Adrenal gland (tissue), 5 donors: ENCODE measurements around the gene CRIP3.

Source experiments
- POLR2A ChIP-seq, 2 donors: fragments of 450-650 bp; IDR thresholded peaks; one replicate each; pipeline ENCODE4 v1.6.1; 2017; ENCODE audit warnings: antibody characterized with exemption in 2 of 2, mild to moderate bottlenecking in 2 of 2, moderate library complexity in 1 of 2
- TF ChIP-seq, protein P1 (sequence below), 6 experiments: fragments of 450-650 bp in 4 of 6; fragments of 200-600 bp in 2 of 6; sonication (generic) in 1 of 6; IDR thresholded peaks; 1 replicate in 5 of 6; 2 replicates in 1 of 6; pipeline versions ENCODE4 v1.5.1 to v1.8.0; 2016 to 2021; ENCODE audit warnings: antibody characterized with exemption in 6 of 6, mild to moderate bottlenecking in 2 of 6, moderate library complexity in 1 of 6
- donor health status: DM: no; HTN: no; CAD: no.

DNA sequence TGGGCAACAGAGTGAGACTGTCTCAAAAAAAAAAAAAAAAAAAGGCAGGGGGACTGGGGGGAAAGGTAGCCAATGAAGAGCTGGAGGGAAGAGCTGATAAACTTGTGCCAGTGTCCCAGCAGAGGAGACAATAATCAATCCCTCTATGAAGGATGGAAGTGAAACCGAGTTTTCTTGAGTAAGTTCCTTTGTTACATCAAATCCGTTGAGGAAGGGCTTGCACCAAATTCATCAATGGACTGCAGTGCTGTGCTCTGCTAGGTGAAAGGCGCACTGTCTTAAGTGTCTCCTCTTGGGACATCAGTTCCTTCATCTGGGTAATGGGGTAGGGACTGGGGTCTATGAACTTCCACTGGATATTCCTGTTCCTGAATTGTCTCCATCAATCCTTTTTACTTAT is 3.0 kb upstream of the CRIP3 start:
- TF ChIP-seq, protein P1, sequence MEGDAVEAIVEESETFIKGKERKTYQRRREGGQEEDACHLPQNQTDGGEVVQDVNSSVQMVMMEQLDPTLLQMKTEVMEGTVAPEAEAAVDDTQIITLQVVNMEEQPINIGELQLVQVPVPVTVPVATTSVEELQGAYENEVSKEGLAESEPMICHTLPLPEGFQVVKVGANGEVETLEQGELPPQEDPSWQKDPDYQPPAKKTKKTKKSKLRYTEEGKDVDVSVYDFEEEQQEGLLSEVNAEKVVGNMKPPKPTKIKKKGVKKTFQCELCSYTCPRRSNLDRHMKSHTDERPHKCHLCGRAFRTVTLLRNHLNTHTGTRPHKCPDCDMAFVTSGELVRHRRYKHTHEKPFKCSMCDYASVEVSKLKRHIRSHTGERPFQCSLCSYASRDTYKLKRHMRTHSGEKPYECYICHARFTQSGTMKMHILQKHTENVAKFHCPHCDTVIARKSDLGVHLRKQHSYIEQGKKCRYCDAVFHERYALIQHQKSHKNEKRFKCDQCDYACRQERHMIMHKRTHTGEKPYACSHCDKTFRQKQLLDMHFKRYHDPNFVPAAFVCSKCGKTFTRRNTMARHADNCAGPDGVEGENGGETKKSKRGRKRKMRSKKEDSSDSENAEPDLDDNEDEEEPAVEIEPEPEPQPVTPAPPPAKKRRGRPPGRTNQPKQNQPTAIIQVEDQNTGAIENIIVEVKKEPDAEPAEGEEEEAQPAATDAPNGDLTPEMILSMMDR (IDR thresholded peaks at IDR 0.05) = no peak
- no peak for TF ChIP-seq POLR2A (IDR thresholded peaks at IDR 0.05)
